ENCODE data around the gene TMEM132D.

Gene TMEM132D

DNA sequence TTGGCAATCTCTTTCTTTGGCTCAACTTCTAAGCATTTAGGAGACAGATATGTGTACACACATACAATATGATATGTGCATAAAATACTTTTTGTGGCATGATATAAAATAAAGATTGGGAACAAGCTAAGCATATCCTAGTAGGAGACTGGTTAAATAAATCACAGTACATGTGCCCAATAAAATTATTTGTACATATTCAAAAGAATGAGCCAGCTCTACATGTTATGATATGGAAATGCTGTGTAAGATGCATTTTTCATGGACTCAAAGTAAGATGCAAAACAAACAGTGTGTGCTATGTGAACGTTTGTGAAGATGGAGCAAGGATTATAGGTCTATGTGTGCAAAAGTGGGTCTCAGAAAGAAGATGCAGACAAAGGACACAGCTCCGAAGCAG is 311.4 kb downstream of the TMEM132D start:
- TF ChIP-seq, protein P1, sequence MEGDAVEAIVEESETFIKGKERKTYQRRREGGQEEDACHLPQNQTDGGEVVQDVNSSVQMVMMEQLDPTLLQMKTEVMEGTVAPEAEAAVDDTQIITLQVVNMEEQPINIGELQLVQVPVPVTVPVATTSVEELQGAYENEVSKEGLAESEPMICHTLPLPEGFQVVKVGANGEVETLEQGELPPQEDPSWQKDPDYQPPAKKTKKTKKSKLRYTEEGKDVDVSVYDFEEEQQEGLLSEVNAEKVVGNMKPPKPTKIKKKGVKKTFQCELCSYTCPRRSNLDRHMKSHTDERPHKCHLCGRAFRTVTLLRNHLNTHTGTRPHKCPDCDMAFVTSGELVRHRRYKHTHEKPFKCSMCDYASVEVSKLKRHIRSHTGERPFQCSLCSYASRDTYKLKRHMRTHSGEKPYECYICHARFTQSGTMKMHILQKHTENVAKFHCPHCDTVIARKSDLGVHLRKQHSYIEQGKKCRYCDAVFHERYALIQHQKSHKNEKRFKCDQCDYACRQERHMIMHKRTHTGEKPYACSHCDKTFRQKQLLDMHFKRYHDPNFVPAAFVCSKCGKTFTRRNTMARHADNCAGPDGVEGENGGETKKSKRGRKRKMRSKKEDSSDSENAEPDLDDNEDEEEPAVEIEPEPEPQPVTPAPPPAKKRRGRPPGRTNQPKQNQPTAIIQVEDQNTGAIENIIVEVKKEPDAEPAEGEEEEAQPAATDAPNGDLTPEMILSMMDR (conservative IDR thresholded peaks at IDR 0.05; ENCODE audit: low read depth, low read length), result no peak
- DNase-seq (ENCODE audit: low read depth), result no peak
- no peak overlapping the region for H3K4me3 ChIP-seq (ENCODE audit: low read length)

DNA sequence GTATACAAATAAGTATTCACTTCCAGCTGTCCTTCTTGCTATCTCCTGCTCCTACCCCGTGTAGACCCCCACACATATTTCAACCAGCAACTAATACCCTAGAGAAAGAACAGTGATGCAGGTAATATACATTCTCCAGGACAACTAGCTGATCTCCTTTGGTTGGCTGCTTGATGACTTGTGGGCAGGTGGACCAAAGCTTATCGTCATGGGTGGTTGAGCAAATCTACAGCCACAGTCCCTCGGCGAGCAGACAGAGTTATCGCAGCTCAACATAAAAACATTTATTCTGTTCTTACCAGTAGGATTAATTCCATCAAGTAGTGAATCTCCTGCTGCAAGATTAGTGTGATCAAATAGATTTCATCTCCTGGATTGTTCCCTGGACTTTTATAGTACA is 314.3 kb downstream of the TMEM132D start:
- no peak for DNase-seq (ENCODE audit: low read depth)
- TF ChIP-seq, protein P1 (conservative IDR thresholded peaks at IDR 0.05; ENCODE audit: low read depth, low read length), result no peak
- no peak overlapping the region for H3K4me3 ChIP-seq (ENCODE audit: low read length)

DNA sequence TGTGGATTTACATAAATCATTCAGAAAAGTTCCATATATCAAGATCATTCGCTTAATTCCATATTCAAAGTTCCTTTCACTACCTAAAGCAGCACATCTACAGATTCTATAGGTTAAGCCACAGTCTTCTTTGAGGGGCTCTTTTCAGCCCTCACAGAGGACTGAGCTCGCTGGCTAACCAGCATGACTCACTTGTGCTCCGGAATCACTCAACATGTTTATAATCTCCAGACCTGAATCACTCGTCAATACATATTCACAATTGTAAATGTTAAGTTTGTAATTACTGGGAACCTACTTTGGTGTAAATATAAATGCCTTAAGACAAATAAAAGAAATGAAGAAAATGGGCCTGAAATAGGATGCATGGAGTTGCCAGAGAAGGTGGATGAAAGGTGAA is 315.7 kb downstream of the TMEM132D start:
- DNase-seq (ENCODE audit: low read depth), result no peak
- H3K4me3 ChIP-seq (ENCODE audit: low read length), result no peak overlapping the region
- TF ChIP-seq, protein P1 (conservative IDR thresholded peaks at IDR 0.05; ENCODE audit: low read depth, low read length), result no peak

DNA sequence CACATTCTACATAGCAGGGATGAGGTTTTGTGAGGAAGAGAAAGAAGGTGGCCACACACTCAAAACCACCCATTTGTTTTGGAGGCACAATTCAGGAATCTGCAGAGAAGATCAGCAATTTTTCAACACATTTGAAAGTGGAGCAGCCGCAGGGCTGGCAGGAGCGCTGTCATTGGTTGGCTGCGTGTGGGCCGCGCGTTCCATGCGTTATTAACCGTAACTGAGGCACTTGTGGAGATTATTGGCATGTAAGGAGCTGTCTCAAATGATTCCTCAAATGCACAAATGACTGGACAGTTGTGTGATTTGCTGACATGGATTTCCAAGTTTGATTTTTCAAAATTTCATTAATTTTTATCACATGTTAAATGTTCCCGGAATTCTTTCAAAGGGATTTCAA is 318.5 kb downstream of the TMEM132D start:
- no peak overlapping the region for H3K4me3 ChIP-seq (ENCODE audit: low read length)
- TF ChIP-seq, protein P1 (conservative IDR thresholded peaks at IDR 0.05; ENCODE audit: low read depth, low read length), result no peak
- DNase-seq (ENCODE audit: low read depth), result no peak

DNA sequence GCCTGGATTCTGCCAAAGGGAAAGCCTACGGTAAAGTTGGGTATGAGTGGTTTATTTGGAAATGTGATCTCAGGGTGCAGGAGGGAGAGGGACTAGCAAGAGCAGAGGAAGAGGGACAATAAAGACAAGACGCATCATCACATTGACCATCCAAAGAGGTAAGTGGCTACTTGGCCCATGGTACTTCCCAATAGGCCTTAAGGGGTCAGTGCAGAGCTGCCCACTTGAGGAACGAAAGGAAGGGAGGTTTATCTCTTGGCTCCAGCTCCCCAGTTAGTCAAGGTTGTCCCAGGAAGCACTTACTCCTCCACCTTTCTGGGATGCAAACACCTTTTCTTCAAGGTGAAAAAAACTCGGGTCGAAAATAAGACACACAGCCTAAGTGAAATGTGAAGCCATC is 323.9 kb downstream of the TMEM132D start:
- H3K4me3 ChIP-seq (ENCODE audit: low read length), result no peak overlapping the region
- TF ChIP-seq, protein P1 (conservative IDR thresholded peaks at IDR 0.05; ENCODE audit: low read depth, low read length), result no peak
- no peak for DNase-seq (ENCODE audit: low read depth)

DNA sequence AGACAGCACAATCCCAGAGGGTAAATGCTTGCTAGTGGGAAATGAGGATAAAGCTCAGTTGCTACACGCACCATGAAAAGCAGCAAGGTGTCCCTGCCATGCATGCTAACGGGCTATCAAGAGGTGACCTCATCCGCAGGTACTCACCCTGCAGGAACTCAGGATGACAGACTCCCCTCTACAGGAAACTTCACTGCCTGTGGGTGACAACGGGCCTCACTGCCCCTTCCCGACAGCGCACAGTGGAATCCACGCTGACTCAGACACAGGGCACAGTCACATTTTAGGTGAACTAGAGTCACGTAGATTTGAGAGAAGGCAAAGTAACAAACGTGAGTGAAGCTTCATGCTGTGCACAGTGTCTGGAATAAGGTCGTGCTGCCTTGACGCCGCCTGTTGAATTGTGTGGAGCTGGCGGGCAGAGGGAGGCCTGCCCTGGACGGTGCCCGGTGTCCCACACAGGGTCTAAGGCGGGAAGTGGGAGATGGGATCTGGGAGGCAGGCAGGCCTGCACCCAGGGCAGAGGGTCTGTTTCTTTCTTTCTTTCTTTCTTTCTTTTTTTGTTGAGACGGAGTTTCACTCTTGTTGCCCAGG is 331.8 kb downstream of the TMEM132D start:
- H3K4me3 ChIP-seq (ENCODE audit: low read length), result no peak overlapping the region
- no peak for DNase-seq (ENCODE audit: low read depth)
- TF ChIP-seq, protein P1 (conservative IDR thresholded peaks at IDR 0.05; ENCODE audit: low read depth, low read length), result no peak

DNA sequence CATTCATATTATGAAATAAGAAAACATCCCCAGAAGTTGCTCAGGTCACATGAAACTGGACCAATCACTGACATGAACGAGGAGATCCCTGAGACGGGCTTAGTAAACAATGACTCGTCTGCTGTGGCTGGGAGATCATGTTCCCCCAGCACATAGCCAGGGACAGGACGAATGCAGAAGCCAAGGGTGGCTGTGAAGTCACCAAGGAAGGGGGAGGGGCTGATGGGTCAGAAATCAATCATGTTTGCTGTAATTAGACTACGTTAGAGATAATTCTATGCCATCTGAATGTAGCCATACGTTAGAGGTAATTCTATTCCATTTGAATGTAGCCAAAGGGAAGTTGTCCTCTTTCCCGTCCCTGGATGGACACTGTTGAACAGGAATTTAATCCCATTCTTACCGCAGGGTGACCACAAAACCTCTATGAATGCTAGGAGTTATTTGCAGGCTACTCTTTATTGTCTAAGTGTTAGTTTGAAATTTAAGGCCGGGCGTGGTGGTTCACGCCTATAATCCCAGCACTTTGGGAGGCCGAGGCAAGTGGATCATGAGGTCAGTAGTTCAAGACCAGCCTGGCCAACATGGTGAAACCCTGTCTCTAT is 332.9 kb downstream of the TMEM132D start:
- no peak for DNase-seq (ENCODE audit: low read depth)
- H3K4me3 ChIP-seq (ENCODE audit: low read length), result no peak overlapping the region
- TF ChIP-seq, protein P1 (conservative IDR thresholded peaks at IDR 0.05; ENCODE audit: low read depth, low read length), result no peak

Data from retinal pigment epithelial cell (primary cell).